Right lobe of liver (tissue), 6 donors: Measurements from ENCODE around the gene MAML3. TPM values are rescaled to one million over a fixed set of nuclear protein-coding genes. Genes with fewer than 3 reads are reported as not detected.

Source experiments
- ATAC-seq, 4 donors: fragments of 200-7000 bp; cut with Tn5 transposase; one replicate each; pipeline ENCODE4 v1.9.1; 2020; ENCODE audit warnings: mild to moderate bottlenecking in 4 of 4, moderate library complexity in 4 of 4
- DNase-seq, 3 donors: peaks; one replicate each; pipeline ENCODE4 v3.0.0-alpha.2; 2020
- H3K27ac ChIP-seq, 3 donors: fragments of 200-600 bp; one replicate each; pipeline ENCODE4 v1.8.0; 2022
- H3K27me3 ChIP-seq, 2 donors: fragments of 200-600 bp; one replicate each; pipeline ENCODE4 v1.8.0; 2022
- H3K36me3 ChIP-seq, 4 donors: fragments of 200-600 bp; sonication (generic) in 1 of 4; one replicate each; pipeline versions ENCODE4 v1.5.1 to v1.8.0; 2017 to 2022; ENCODE audit warnings: control low read depth in 1 of 4
- H3K4me1 ChIP-seq, 4 donors: fragments of 200-600 bp; sonication (generic) in 1 of 4; one replicate each; pipeline versions ENCODE4 v1.5.1 to v1.8.0; 2017 to 2022; ENCODE audit warnings: control low read depth in 1 of 4
- H3K4me3 ChIP-seq, 3 donors: fragments of 200-600 bp; one replicate each; pipeline ENCODE4 v1.8.0; 2022
- H3K9me3 ChIP-seq, 4 donors: fragments of 200-600 bp; sonication (generic) in 1 of 4; one replicate each; pipeline versions ENCODE4 v1.5.1 to v1.8.0; 2017 to 2022; ENCODE audit warnings: control low read depth in 1 of 4
- POLR2A ChIP-seq: fragments of 450-650 bp; IDR thresholded peaks from one replicate; pipeline ENCODE4 v1.6.1; 2017; ENCODE audit warnings: antibody characterized with exemption, mild to moderate bottlenecking
- WGBS: methylation state at CpG from one replicate; pipeline ENCODE4 v1.1.6; 2018; ENCODE audit warnings: low coverage, low lambda C conversion rate; ENCODE audit not compliant: insufficient coverage; ENCODE audit errors: missing lambda C conversion rate; 5-methylcytosine and 5-hydroxymethylcytosine counted together
- intact Hi-C, 2 donors: fragments of 100-400 bp; cut with DNase I; formaldehyde crosslinking; loops; one replicate each; pipeline versions ENCODE4 v1.11.2 to v1.14.1; 2022
- long read RNA-seq: library from polyadenylated mRNA; unstranded; transcript quantifications from one replicate; pipeline ENCODE4 v2.0.0, GENCODE V29; 2019
- total RNA-seq, 6 experiments: library from RNA; depleted of rRNA in 2 of 6; stranded (reverse); fragments of >200 nt in 2 of 6; fragmentation: NEBNext Ultra II Directional in 3 of 6; extraction: Animal tissue kit (Norgen Biotek cat#: 25700) in 3 of 6; gene quantifications; one replicate each; pipeline versions ENCODE4 v1.1.0 to v1.2.4, GENCODE V29; 2016 to 2023
- TF ChIP-seq, protein P1 (sequence below), 4 donors: fragments of 200-600 bp in 3 of 4; fragments of 450-650 bp in 1 of 4; IDR thresholded peaks; one replicate each; pipeline versions ENCODE4 v1.5.1 to v1.8.0; 2016 to 2022; ENCODE audit warnings: antibody characterized with exemption in 4 of 4, mild to moderate bottlenecking in 2 of 4
- donor health status: DM: no; HTN: yes; CAD: no.
- donor health status: DM: no; HTN: no; CAD: no.
- donor health status: DM: no; HTN: no; CAD: no.
- donor health status: DM: no; HTN: yes; CAD: no.
- donor health status: DM: no; HTN: yes; CAD: no.

The MAML3 gene
- total RNA-seq: 1 to 10 TPM; 2.6 to 7.8 (median 5.0) TPM
- long read RNA-seq, partial matches to known transcripts: 0 of 3 reads
- long read RNA-seq, other reads (novel, unspliced or antisense): 3 of 3 reads

GRCh38 chr4:140153718-140154571 is at the start of gene MAML3:
Gene MAML3 (minus strand): TSS chr4:140154184. CDS start chr4:140153327, 857 bp downstream.
- Histone ChIP-seq H3K4me1 (peaks cover 7 to 26% (median 9%) of the 10 kb centered on the region in 4 donors), H3K36me3 (no peaks in the 10 kb centered on the region), H3K27me3 (no peaks in the 10 kb centered on the region), H3K27ac (peak within 1 kb of the TSS; percentile 90 to 96 (median 96)), H3K9me3 (no peaks in the 10 kb centered on the region), H3K4me3 (peak within 1 kb of the TSS; percentile 78 to 84 (median 82))
- WGBS: 0% methylated on average over 39 of the region's 79 CpGs
- ATAC-seq: peak; percentile 59 to 73 (median 63)
- DNase-seq: peak; percentile 96 to 98 (median 98)
- peak; percentile 89 for TF ChIP-seq POLR2A
- TF ChIP-seq, protein P1, sequence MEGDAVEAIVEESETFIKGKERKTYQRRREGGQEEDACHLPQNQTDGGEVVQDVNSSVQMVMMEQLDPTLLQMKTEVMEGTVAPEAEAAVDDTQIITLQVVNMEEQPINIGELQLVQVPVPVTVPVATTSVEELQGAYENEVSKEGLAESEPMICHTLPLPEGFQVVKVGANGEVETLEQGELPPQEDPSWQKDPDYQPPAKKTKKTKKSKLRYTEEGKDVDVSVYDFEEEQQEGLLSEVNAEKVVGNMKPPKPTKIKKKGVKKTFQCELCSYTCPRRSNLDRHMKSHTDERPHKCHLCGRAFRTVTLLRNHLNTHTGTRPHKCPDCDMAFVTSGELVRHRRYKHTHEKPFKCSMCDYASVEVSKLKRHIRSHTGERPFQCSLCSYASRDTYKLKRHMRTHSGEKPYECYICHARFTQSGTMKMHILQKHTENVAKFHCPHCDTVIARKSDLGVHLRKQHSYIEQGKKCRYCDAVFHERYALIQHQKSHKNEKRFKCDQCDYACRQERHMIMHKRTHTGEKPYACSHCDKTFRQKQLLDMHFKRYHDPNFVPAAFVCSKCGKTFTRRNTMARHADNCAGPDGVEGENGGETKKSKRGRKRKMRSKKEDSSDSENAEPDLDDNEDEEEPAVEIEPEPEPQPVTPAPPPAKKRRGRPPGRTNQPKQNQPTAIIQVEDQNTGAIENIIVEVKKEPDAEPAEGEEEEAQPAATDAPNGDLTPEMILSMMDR (IDR thresholded peaks at IDR 0.05): no peak
- intact Hi-C loops: no loop called here

DNA sequence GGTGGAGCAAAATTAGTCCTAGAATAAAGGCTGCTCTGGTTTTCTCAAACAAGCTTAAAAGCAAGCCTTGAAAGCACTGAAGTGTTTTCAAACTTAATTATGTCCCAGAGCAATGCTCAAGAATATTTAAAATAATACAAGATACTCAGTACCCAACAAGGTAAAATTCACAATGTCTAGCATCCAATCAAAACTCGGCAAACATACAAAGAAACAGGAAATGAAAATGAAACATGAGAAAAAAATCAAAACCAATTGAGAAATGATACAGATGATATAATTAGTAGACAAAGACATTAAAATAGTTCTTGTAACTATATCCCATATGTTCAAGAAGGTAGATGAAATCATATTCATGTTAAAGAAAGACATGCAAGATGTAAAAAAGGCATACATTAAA is 45.0 kb upstream of the MAML3 start:
- no peak overlapping the region for H3K4me3 ChIP-seq
- H3K4me1 ChIP-seq: no peaks in the 10 kb centered on the region
- intact Hi-C loops: no loop called here
- no peak overlapping the region for H3K27ac ChIP-seq
- 75% methylated on average over 1 of the region's 1 CpG for WGBS
- no peak for ATAC-seq
- H3K36me3 ChIP-seq: no peaks in the 10 kb centered on the region
- H3K9me3 ChIP-seq: no peaks in the 10 kb centered on the region
- DNase-seq: no peak
- TF ChIP-seq, protein P1 (IDR thresholded peaks at IDR 0.05): no peak
- no peak for TF ChIP-seq POLR2A
- no peaks in the 10 kb centered on the region for H3K27me3 ChIP-seq

DNA sequence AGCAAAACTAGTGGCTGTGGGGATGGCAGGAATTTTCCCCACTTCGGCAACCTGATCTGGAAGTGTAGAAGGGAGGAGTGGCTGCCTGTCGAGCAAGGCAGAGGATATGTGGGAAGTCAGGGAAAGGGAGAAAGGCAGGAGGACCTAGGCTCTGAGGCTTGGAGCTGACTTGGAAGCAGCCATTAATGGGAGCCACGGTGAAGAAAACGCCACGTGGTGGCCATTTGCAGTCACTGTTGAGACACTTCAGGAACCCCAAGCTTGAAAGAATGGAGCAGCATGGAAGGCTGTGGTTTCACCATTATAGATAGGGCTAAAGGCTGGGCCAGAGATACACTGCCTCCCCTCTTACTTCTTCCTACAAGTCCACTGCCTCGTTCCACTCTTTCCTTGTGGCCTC is 41.8 kb upstream of the MAML3 start:
- 77% methylated on average over 6 of the region's 6 CpGs for WGBS
- Histone ChIP-seq H3K27me3 (no peaks in the 10 kb centered on the region), H3K4me1 (no peaks in the 10 kb centered on the region), H3K36me3 (no peaks in the 10 kb centered on the region), H3K9me3 (no peaks in the 10 kb centered on the region), H3K4me3 (no peak overlapping the region), H3K27ac (no peak overlapping the region)
- intact Hi-C loops: no loop called here
- TF ChIP-seq, protein P1 (IDR thresholded peaks at IDR 0.05): no peak
- no peak for TF ChIP-seq POLR2A
- DNase-seq (no peak), ATAC-seq (no peak)

DNA sequence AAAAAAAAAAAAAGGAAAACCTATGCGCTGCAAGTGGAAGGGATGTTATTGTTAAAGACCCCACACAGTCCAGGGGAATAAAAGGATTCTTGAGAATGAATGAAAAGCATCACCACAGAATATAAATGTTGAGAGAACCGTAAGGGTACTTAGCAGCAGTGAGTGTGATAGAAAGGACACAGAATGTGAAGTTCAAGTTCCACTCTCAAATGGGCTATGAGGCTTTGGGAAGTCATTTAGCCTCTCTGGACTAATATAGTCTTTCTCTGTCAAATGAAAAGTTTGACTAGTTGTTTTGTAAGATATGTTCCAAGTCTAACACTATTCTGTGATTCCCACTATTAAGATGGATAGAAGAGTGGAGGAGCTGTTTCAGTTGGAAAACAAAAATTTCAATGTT is 35.8 kb upstream of the MAML3 start:
- DNase-seq (no peak), ATAC-seq (no peak)
- Histone ChIP-seq H3K9me3 (no peaks in the 10 kb centered on the region), H3K4me1 (no peaks in the 10 kb centered on the region), H3K27ac (no peak overlapping the region), H3K27me3 (no peaks in the 10 kb centered on the region), H3K4me3 (no peak overlapping the region), H3K36me3 (no peaks in the 10 kb centered on the region)
- WGBS: 93% methylated on average over 2 of the region's 2 CpGs
- intact Hi-C loops: no loop called here
- no peak for TF ChIP-seq POLR2A
- TF ChIP-seq, protein P1 (IDR thresholded peaks at IDR 0.05): no peak
